ENCODE measurements around the gene PRKD1. TPM values are rescaled to one million over a fixed set of nuclear protein-coding genes. Genes with fewer than 3 reads are reported as not detected.

The PRKD1 gene
- total RNA-seq, 1 donor: 28.6 TPM

GRCh38 chr14:29896354-29896821 is 31.3 kb downstream of the PRKD1 start:
- no peak for TF ChIP-seq CTCF (IDR thresholded peaks at IDR 0.05; ENCODE audit: extremely low read depth, low read depth, low read length)
- H3K4me1 ChIP-seq (ENCODE audit: insufficient read depth, low read length): no peaks in the 10 kb centered on the region
- H2AFZ ChIP-seq (ENCODE audit: low read length): no peak overlapping the region
- no peak overlapping the region for H3K27ac ChIP-seq (ENCODE audit: low read depth, low read length)
- DNase-seq (ENCODE audit: insufficient read length, low spot score, missing footprints): no peak
- H3K36me3 ChIP-seq (ENCODE audit: insufficient read depth, low read length): no peaks in the 10 kb centered on the region
- peaks cover 11% of the 10 kb centered on the region for H4K20me1 ChIP-seq (ENCODE audit: insufficient read depth, low read length)
- no peak overlapping the region for H3K4me2 ChIP-seq (ENCODE audit: insufficient read depth, low read length)
- no peak overlapping the region for H3K4me3 ChIP-seq (ENCODE audit: insufficient read depth, low read length)
- peaks cover 79% of the 10 kb centered on the region for H3K79me2 ChIP-seq (ENCODE audit: insufficient read depth, low read length)
- no peaks in the 10 kb centered on the region for H3K9me3 ChIP-seq (ENCODE audit: low read depth, low read length)
- H3K27me3 ChIP-seq (ENCODE audit: insufficient read depth, low read length): no peaks in the 10 kb centered on the region

GRCh38 chr14:29895591-29896083 is 32.0 kb downstream of the PRKD1 start:
- Histone ChIP-seq H3K4me1 (ENCODE audit: insufficient read depth, low read length) (no peaks in the 10 kb centered on the region), H2AFZ (ENCODE audit: low read length) (no peak overlapping the region), H3K4me3 (ENCODE audit: insufficient read depth, low read length) (no peak overlapping the region), H3K27ac (ENCODE audit: low read depth, low read length) (no peak overlapping the region), H3K36me3 (ENCODE audit: insufficient read depth, low read length) (no peaks in the 10 kb centered on the region), H3K79me2 (ENCODE audit: insufficient read depth, low read length) (peaks cover 78% of the 10 kb centered on the region), H3K4me2 (ENCODE audit: insufficient read depth, low read length) (no peak overlapping the region), H4K20me1 (ENCODE audit: insufficient read depth, low read length) (peaks cover 10% of the 10 kb centered on the region), H3K9me3 (ENCODE audit: low read depth, low read length) (no peaks in the 10 kb centered on the region), H3K27me3 (ENCODE audit: insufficient read depth, low read length) (no peaks in the 10 kb centered on the region)
- DNase-seq (ENCODE audit: insufficient read length, low spot score, missing footprints): no peak
- no peak for TF ChIP-seq CTCF (IDR thresholded peaks at IDR 0.05; ENCODE audit: extremely low read depth, low read depth, low read length)

GRCh38 chr14:29893989-29894388 is 33.7 kb downstream of the PRKD1 start:
- no peak overlapping the region for H3K4me2 ChIP-seq (ENCODE audit: insufficient read depth, low read length)
- H3K9me3 ChIP-seq (ENCODE audit: low read depth, low read length): no peaks in the 10 kb centered on the region
- H3K4me3 ChIP-seq (ENCODE audit: insufficient read depth, low read length): no peak overlapping the region
- H2AFZ ChIP-seq (ENCODE audit: low read length): no peak overlapping the region
- no peaks in the 10 kb centered on the region for H3K4me1 ChIP-seq (ENCODE audit: insufficient read depth, low read length)
- H4K20me1 ChIP-seq (ENCODE audit: insufficient read depth, low read length): peaks cover 12% of the 10 kb centered on the region
- peaks cover 77% of the 10 kb centered on the region for H3K79me2 ChIP-seq (ENCODE audit: insufficient read depth, low read length)
- H3K36me3 ChIP-seq (ENCODE audit: insufficient read depth, low read length): no peaks in the 10 kb centered on the region
- no peak overlapping the region for H3K27ac ChIP-seq (ENCODE audit: low read depth, low read length)
- no peak for TF ChIP-seq CTCF (IDR thresholded peaks at IDR 0.05; ENCODE audit: extremely low read depth, low read depth, low read length)
- no peaks in the 10 kb centered on the region for H3K27me3 ChIP-seq (ENCODE audit: insufficient read depth, low read length)
- DNase-seq (ENCODE audit: insufficient read length, low spot score, missing footprints): no peak

- Histone ChIP-seq H3K27ac (ENCODE audit: low read depth, low read length) (no peak overlapping the region), H3K27me3 (ENCODE audit: insufficient read depth, low read length) (no peaks in the 10 kb centered on the region), H3K9me3 (ENCODE audit: low read depth, low read length) (no peaks in the 10 kb centered on the region), H4K20me1 (ENCODE audit: insufficient read depth, low read length) (peaks cover 15% of the 10 kb centered on the region), H3K79me2 (ENCODE audit: insufficient read depth, low read length) (peaks cover 82% of the 10 kb centered on the region), H3K4me2 (ENCODE audit: insufficient read depth, low read length) (no peak overlapping the region), H3K36me3 (ENCODE audit: insufficient read depth, low read length) (no peaks in the 10 kb centered on the region), H3K4me1 (ENCODE audit: insufficient read depth, low read length) (no peaks in the 10 kb centered on the region), H2AFZ (ENCODE audit: low read length) (no peak overlapping the region), H3K4me3 (ENCODE audit: insufficient read depth, low read length) (no peak overlapping the region)
- TF ChIP-seq CTCF (IDR thresholded peaks at IDR 0.05; ENCODE audit: extremely low read depth, low read depth, low read length): no peak
- no peak for DNase-seq (ENCODE audit: insufficient read length, low spot score, missing footprints)
These were observed 35.3 kb downstream of the PRKD1 start for GRCh38 chr14:29892327-29892726.
